SU-DHL-6 (cell line): ENCODE data around the gene DIP2C.

Experiments used
- CTCF ChIP-seq: fragments of 200-600 bp; sonication (generic); IDR thresholded peaks from one replicate; pipeline ENCODE4 v1.5.1; 2017; ENCODE audit warnings: antibody characterized with exemption, mild to moderate bottlenecking, low read length, moderate library complexity; ENCODE audit not compliant: insufficient read depth, poor library complexity, severe bottlenecking
- EZH2phosphoT487 ChIP-seq: fragments of 200-600 bp; sonication (generic), shearing (Covaris generic); conservative IDR thresholded peaks from 2 replicates; pipeline ENCODE4 v1.6.1; 2018; ENCODE audit warnings: mild to moderate bottlenecking, antibody characterized with exemption, low read length, moderate library complexity, mixed read lengths

DNA sequence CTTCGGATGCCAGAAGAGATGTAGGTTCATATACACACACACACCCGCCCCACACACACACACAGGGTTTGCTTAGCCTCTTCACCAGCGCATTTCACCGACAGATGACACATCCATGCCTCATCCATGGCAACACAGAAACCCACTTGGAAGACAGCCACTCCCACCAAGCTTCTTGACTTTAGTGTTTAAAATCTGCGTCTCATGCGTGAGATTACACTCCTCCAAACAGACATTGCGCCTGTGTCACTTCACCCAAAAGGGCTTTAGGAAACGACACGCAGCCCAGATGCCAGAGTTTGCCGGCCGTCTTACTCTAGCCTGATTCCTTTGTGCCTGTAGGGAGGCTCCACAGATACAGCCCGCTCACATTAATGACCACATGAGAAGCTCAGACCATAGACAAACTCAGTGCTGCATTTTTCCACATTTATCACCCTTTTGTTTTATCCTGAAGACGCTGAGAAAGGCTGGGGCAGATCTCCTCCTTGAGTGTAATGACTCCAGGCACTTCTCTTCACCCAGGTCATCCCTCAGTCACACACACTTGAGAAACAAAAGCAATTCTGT is 73.8 kb downstream of the DIP2C start:
- TF ChIP-seq CTCF, result no peak
- no peak for TF ChIP-seq EZH2phosphoT487
